Colonic mucosa (tissue), 4 donors: ENCODE results near the gene MC1R. TPM values are rescaled to one million over a fixed set of nuclear protein-coding genes. Genes with fewer than 3 reads are reported as not detected.
"Not testable (repeated sequence)": the region's sequence is repeated elsewhere in the genome, so short reads cannot be mapped to it uniquely, and the experiment has no call there.

ENCODE experiments used
- DNase-seq: peaks from one replicate; pipeline ENCODE4 v3.0.0-alpha.2; 2020
- H3K27ac ChIP-seq: fragments of 200-600 bp; one replicate; pipeline ENCODE4 v1.8.0; 2021
- H3K27me3 ChIP-seq: fragments of 200-600 bp; one replicate; pipeline ENCODE4 v1.8.0; 2021
- H3K36me3 ChIP-seq: fragments of 200-600 bp; one replicate; pipeline ENCODE4 v1.8.0; 2021
- H3K4me1 ChIP-seq: fragments of 200-600 bp; one replicate; pipeline ENCODE4 v1.8.0; 2021; ENCODE audit warnings: mild to moderate bottlenecking
- H3K4me3 ChIP-seq: fragments of 200-600 bp; one replicate; pipeline ENCODE4 v1.8.0; 2021
- H3K9ac ChIP-seq, 2 donors: one replicate each; pipeline ENCODE4 v1.7.0; 2013; ENCODE audit warnings: control low read depth in 2 of 2, low read depth in 2 of 2, low read length in 2 of 2
- H3K9me3 ChIP-seq: fragments of 200-600 bp; one replicate; pipeline ENCODE4 v1.8.0; 2021
- intact Hi-C: fragments of 100-400 bp; cut with DNase I; formaldehyde crosslinking; loops from one replicate; pipeline ENCODE4 v1.14.1; 2022
- total RNA-seq, 2 donors: library from RNA; stranded (reverse); fragmentation: NEBNext Ultra II Directional in 1 of 2; extraction: Animal tissue kit (Norgen Biotek cat#: 25700) in 1 of 2; gene quantifications; one replicate each; pipeline ENCODE4 v1.2.1, GENCODE V29; 2021
- TF ChIP-seq, protein P1 (sequence below): fragments of 200-600 bp; IDR thresholded peaks from one replicate; pipeline ENCODE4 v1.8.0; 2022; ENCODE audit warnings: antibody characterized with exemption, mild to moderate bottlenecking
- donor health status: healthy.
- donor health status: DM: no; HTN: no; CAD: no.
- donor health status: DM: no; HTN: no; CAD: no.

MC1R gene
- total RNA-seq, 2 donors from 2014 or later: 1.6 to 3.4 TPM

DNA sequence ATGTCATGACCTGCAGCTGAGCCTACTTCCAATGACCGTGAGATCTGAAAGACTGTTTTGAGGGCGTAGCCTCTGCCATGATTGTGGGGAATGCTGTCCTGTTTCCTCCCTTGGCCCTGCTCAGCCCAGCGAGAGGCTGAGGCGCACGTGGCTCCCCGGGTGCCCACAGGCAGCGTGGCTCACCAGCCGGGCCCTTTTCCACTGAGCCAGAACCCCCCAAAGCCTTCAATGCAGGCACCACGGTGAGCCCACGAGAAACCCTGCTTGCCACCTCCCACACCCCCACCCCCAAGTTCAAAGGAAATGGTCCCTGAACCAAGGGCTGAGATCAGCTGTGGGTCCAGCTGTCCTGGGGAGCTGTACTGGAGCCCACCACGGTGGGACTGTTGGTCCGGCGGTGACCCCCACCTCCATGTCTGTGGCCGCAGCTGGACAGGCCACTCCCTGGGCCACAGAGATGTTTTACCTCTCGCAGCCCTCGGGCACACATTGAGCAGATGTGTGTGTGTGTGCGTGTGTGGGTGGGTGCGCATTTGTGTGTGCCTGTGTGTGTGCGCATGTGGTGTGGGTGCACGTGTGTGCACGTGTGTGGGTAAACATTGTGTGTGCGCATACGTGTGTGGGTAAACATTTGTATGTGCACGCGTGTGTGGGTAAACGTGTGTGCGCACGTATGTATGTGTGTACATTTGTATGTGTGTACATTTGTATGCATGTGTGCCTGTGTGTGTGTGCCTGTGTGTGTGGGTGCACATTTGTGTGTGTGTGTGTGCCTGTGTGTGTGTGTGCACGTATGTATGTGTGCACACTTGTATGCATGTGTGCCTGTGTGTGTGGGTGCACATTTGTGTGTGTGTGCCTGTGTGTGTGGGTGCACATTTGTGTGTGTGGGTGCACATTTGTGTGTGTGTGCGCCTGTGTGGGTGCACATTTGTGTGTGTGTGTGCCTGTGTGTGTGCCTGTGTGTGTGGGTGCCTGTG, 5.0 kb upstream of the MC1R start:
- Histone ChIP-seq H3K27me3 (no peaks in the 10 kb centered on the region), H3K9ac (no peak overlapping the region), H3K27ac (no peak overlapping the region), H3K4me3 (no peak overlapping the region), H3K9me3 (no peaks in the 10 kb centered on the region), H3K4me1 (peaks cover 12% of the 10 kb centered on the region), H3K36me3 (no peaks in the 10 kb centered on the region)
- TF ChIP-seq, protein P1, sequence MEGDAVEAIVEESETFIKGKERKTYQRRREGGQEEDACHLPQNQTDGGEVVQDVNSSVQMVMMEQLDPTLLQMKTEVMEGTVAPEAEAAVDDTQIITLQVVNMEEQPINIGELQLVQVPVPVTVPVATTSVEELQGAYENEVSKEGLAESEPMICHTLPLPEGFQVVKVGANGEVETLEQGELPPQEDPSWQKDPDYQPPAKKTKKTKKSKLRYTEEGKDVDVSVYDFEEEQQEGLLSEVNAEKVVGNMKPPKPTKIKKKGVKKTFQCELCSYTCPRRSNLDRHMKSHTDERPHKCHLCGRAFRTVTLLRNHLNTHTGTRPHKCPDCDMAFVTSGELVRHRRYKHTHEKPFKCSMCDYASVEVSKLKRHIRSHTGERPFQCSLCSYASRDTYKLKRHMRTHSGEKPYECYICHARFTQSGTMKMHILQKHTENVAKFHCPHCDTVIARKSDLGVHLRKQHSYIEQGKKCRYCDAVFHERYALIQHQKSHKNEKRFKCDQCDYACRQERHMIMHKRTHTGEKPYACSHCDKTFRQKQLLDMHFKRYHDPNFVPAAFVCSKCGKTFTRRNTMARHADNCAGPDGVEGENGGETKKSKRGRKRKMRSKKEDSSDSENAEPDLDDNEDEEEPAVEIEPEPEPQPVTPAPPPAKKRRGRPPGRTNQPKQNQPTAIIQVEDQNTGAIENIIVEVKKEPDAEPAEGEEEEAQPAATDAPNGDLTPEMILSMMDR: no peak
- intact Hi-C loops: no loop called here
- no peak for DNase-seq

DNA sequence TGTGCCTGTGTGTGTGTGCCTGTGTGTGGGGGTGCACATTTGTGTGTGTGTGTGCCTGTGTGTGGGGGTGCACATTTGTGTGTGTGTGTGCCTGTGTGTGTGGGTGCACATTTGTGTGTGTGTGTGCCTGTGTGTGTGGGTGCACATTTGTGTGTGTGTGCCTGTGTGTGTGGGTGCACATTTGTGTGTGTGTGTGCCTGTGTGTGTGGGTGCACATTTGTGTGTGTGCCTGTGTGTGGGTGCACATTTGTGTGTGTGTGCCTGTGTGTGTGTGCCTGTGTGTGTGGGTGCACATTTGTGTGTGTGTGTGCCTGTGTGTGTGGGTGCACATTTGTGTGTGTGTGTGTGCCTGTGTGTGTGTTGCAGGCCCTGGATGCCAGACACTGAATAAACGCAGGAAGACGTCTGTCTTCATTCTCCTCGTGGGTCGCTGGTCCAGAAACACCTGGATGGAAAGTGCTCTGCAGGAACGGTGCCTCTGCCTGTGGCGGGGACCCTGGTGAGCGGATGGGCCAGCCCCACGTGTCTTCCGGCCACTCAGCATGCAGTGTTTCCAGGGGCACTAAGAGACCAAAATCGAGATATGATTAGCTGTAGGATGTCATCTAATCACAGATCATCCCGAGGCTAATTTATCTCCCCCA, 3.9 kb upstream of the MC1R start:
- H3K27me3 ChIP-seq, DNase-seq, H3K4me3 ChIP-seq, intact Hi-C loops, H3K27ac ChIP-seq, H3K9me3 ChIP-seq, H3K9ac ChIP-seq, H3K36me3 ChIP-seq: not testable (repeated sequence)
- H3K4me1 ChIP-seq: peaks cover 12% of the 10 kb centered on the region

DNA sequence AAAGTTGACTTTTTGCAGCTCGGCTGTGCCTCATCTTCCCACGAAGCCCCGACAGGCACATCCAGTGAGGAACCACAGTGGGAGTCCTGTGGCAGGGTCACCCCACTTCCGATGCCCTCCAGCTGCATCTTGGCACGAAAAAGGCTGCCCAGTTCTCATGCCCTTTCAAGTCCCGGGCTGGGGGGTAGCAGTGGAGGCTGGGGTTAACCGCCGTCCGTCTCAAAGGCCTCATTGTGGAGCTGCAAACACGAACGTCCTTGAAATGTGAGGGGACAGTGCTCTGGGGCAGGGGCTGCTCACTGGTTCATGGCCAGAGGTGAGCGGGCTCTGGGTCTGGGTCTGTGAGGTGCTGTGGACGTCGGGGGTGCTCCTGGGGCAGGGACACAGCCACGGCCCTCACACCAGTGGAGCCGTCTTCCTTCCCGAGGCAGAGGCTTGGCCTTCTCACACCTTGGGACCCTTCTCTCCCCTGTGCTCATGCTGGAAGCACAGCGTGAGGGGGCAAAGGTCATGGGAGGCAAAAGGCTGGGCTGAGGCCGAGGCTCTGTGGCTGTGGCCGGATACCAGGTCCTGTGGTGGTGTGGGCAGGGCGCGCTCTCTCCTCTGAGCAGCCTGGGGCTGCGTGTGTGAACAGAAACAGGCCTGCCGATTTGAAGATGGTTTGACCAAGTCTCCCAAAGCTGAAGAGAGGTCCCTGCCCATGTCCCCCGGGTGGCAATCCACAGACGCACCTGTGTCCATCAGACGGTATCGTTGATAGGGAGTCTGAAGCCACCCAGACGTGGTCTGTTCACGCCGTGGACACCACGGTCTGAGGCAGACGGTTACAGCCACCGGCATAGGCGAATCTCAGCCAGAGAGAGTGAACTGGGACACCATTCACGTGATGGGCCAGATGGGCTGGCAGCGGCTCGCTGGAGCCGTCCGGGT, 3.1 kb upstream of the MC1R start:
- Histone ChIP-seq H3K27ac (no peak overlapping the region), H3K4me1 (peaks cover 12% of the 10 kb centered on the region), H3K36me3 (no peaks in the 10 kb centered on the region), H3K9ac (no peak overlapping the region), H3K27me3 (no peaks in the 10 kb centered on the region), H3K9me3 (no peaks in the 10 kb centered on the region), H3K4me3 (no peak overlapping the region)
- TF ChIP-seq, protein P1: no peak
- DNase-seq: no peak
- intact Hi-C loops: no loop called here

DNA sequence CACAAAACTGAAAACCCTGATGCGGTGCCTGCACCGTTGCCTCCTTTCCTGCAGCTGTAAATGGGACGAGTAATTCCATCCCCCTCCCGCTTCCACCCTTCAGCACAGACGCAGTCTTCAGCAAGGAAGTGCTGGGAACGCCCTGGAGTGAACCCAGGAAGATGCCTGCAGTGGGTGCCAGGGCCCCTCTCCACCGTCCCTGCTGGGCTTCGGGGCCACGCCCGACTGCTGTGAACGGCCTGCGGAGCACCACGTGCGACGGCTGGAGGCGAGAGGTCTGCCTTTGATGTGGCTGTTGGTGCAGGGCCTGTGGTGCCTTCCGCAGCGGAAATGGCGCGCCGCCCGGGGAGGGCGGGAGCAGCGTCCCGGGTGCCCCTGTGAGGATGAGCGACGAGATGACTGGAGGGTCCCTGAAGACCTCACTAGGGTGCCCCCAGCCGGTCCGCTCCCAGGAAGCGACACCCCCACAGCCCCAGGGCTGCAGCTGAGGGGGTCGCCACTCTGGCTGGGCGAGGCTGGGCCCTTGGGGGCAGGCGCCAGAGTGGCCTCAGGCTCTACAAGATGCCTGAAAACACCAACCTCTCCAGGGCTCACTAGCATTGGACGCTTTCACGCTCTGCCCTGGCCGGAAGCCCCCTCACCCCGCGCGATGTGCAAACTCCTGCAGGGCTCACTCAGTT, 749 bp upstream of the MC1R start:
- intact Hi-C loops: no loop called here
- TF ChIP-seq, protein P1: no peak
- Histone ChIP-seq H3K36me3 (no peaks in the 10 kb centered on the region), H3K9me3 (no peaks in the 10 kb centered on the region), H3K27ac (peak overlapping the region; percentile 4), H3K4me3 (peak overlapping the region; percentile 14), H3K9ac (peak overlapping the region; percentile 33 to 51), H3K4me1 (peaks cover 17% of the 10 kb centered on the region), H3K27me3 (peaks cover 10% of the 10 kb centered on the region)
- DNase-seq: peak; percentile 70

DNA sequence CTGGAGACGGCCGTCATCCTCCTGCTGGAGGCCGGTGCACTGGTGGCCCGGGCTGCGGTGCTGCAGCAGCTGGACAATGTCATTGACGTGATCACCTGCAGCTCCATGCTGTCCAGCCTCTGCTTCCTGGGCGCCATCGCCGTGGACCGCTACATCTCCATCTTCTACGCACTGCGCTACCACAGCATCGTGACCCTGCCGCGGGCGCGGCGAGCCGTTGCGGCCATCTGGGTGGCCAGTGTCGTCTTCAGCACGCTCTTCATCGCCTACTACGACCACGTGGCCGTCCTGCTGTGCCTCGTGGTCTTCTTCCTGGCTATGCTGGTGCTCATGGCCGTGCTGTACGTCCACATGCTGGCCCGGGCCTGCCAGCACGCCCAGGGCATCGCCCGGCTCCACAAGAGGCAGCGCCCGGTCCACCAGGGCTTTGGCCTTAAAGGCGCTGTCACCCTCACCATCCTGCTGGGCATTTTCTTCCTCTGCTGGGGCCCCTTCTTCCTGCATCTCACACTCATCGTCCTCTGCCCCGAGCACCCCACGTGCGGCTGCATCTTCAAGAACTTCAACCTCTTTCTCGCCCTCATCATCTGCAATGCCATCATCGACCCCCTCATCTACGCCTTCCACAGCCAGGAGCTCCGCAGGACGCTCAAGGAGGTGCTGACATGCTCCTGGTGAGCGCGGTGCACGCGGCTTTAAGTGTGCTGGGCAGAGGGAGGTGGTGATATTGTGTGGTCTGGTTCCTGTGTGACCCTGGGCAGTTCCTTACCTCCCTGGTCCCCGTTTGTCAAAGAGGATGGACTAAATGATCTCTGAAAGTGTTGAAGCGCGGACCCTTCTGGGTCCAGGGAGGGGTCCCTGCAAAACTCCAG, 1.1 kb downstream of the MC1R start:
- Histone ChIP-seq H3K27ac (no peak overlapping the region), H3K9me3 (no peaks in the 10 kb centered on the region)

More for the DNA sequence above, 1.1 kb downstream of the MC1R start:
- DNase-seq: no peak
- no peaks in the 10 kb centered on the region for H3K36me3 ChIP-seq
- peaks cover 23% of the 10 kb centered on the region for H3K4me1 ChIP-seq
- intact Hi-C loops: no loop called here
- TF ChIP-seq, protein P1: no peak
- H3K4me3 ChIP-seq: no peak overlapping the region
- no peak overlapping the region for H3K9ac ChIP-seq
- H3K27me3 ChIP-seq: peaks cover 25% of the 10 kb centered on the region
